ENCODE measurements around the gene ZNF804B. TPM values are rescaled to one million over a fixed set of nuclear protein-coding genes. Genes with fewer than 3 reads are reported as not detected.

Gene ZNF804B
- total RNA-seq, 1 donor from 2014 or later, result not detected

- Histone ChIP-seq H3K27me3 (no peaks in the 10 kb centered on the region), H3K27ac (no peak overlapping the region), H3K4me1 (no peaks in the 10 kb centered on the region), H3K9me3 (no peaks in the 10 kb centered on the region), H3K36me3 (no peaks in the 10 kb centered on the region), H3K4me3 (no peak overlapping the region)
- ATAC-seq, result no peak
- TF ChIP-seq, protein P1, sequence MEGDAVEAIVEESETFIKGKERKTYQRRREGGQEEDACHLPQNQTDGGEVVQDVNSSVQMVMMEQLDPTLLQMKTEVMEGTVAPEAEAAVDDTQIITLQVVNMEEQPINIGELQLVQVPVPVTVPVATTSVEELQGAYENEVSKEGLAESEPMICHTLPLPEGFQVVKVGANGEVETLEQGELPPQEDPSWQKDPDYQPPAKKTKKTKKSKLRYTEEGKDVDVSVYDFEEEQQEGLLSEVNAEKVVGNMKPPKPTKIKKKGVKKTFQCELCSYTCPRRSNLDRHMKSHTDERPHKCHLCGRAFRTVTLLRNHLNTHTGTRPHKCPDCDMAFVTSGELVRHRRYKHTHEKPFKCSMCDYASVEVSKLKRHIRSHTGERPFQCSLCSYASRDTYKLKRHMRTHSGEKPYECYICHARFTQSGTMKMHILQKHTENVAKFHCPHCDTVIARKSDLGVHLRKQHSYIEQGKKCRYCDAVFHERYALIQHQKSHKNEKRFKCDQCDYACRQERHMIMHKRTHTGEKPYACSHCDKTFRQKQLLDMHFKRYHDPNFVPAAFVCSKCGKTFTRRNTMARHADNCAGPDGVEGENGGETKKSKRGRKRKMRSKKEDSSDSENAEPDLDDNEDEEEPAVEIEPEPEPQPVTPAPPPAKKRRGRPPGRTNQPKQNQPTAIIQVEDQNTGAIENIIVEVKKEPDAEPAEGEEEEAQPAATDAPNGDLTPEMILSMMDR (IDR thresholded peaks at IDR 0.05), result no peak
- intact Hi-C loops (cut with DNase I), result no loop called here
- DNase-seq, result no peak
Observed at GRCh38 chr7:89104748-89105685, 345.5 kb downstream of the ZNF804B start.

DNA sequence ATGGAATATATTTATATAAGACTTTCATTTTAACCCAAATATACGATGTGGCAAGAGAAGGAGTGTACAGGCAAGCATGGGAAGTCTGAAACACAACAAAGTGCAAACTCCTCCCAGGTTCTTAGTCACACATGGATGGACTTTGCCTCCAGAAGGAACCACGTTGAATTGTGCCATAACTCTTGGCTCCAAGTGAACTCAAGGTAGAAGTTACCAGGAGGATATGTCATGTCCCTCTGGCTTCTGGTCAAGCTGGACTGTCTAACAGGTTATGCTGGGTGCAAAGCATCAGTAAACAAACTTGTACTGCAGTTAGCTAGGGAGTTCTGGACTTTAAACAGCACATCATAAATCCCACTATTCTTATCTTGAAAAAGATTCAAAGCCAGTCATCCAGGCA is 364.4 kb downstream of the ZNF804B start:
- Histone ChIP-seq H3K27ac (no peak overlapping the region), H3K4me3 (no peak overlapping the region), H3K4me1 (no peaks in the 10 kb centered on the region), H3K9me3 (no peaks in the 10 kb centered on the region), H3K27me3 (no peaks in the 10 kb centered on the region), H3K36me3 (no peaks in the 10 kb centered on the region)
- no peak for DNase-seq
- no peak for ATAC-seq
- TF ChIP-seq, protein P1 (IDR thresholded peaks at IDR 0.05), result no peak
- intact Hi-C loops (cut with DNase I), result no loop called here

- H3K27ac ChIP-seq, result no peak overlapping the region
- DNase-seq, result no peak
- TF ChIP-seq, protein P1 (IDR thresholded peaks at IDR 0.05), result no peak
- H3K36me3 ChIP-seq, result no peaks in the 10 kb centered on the region
- no peaks in the 10 kb centered on the region for H3K9me3 ChIP-seq
- H3K4me3 ChIP-seq, result no peak overlapping the region
- no peak for ATAC-seq
- intact Hi-C loops (cut with DNase I), result no loop called here
- no peaks in the 10 kb centered on the region for H3K27me3 ChIP-seq
- H3K4me1 ChIP-seq, result no peaks in the 10 kb centered on the region
Observed at GRCh38 chr7:89129600-89130375, 370.3 kb downstream of the ZNF804B start.

GRCh38 chr7:89133357-89133756 is 373.9 kb downstream of the ZNF804B start:
- no peak for DNase-seq

GRCh38 chr7:89133819-89134218 is 374.3 kb downstream of the ZNF804B start:
- TF ChIP-seq, protein P1 (IDR thresholded peaks at IDR 0.05), result no peak
- Histone ChIP-seq H3K4me1 (no peaks in the 10 kb centered on the region), H3K9me3 (no peaks in the 10 kb centered on the region), H3K27me3 (no peaks in the 10 kb centered on the region), H3K4me3 (no peak overlapping the region), H3K36me3 (no peaks in the 10 kb centered on the region), H3K27ac (no peak overlapping the region)
- DNase-seq, result no peak
- intact Hi-C loops (cut with DNase I), result no loop called here
- ATAC-seq, result no peak

More at GRCh38 chr7:89133357-89133756, 373.9 kb downstream of the ZNF804B start:
- H3K4me3 ChIP-seq, result no peak overlapping the region
- H3K36me3 ChIP-seq, result no peaks in the 10 kb centered on the region
- no peaks in the 10 kb centered on the region for H3K27me3 ChIP-seq
- no peak for ATAC-seq
- TF ChIP-seq, protein P1 (IDR thresholded peaks at IDR 0.05), result no peak
- no peaks in the 10 kb centered on the region for H3K4me1 ChIP-seq
- intact Hi-C loops (cut with DNase I), result no loop called here
- no peaks in the 10 kb centered on the region for H3K9me3 ChIP-seq
- H3K27ac ChIP-seq, result no peak overlapping the region
